Smooth muscle cell (in vitro differentiated cells): ENCODE results near the gene GUCY2F. TPM values are rescaled to one million over a fixed set of nuclear protein-coding genes. Genes with fewer than 3 reads are reported as not detected.
A peak's percentile ranks its signal among the peaks of the same experiment; 100 is the strongest.

Experiments used
- DNase-seq: peaks from one replicate; lab custom pipeline; 2025; ENCODE audit not compliant: unreplicated experiment; lab: John Stamatoyannopoulos, UW
- H2AFZ ChIP-seq: fragments of 200-600 bp; sonication (generic); 2 replicates; pipeline ENCODE4 v1.6.0; 2016; ENCODE audit warnings: antibody characterized with exemption, low read depth, mild to moderate bottlenecking
- H3F3A ChIP-seq: fragments of 200-600 bp; sonication (generic); 2 replicates; pipeline ENCODE4 v1.6.0; 2017; ENCODE audit warnings: antibody characterized with exemption, low read depth
- H3K27ac ChIP-seq: fragments of 200-600 bp; sonication (generic); 2 replicates; pipeline ENCODE4 v1.5.1; 2016; ENCODE audit warnings: low read depth, mild to moderate bottlenecking
- H3K27me3 ChIP-seq: fragments of 200-600 bp; sonication (generic); 2 replicates; pipeline ENCODE4 v1.6.1; 2016; ENCODE audit warnings: low read depth, mild to moderate bottlenecking
- H3K36me3 ChIP-seq: fragments of 200-600 bp; sonication (generic); 2 replicates; pipeline ENCODE4 v1.5.1; 2016; ENCODE audit warnings: low read depth
- H3K4me1 ChIP-seq: fragments of 200-600 bp; sonication (generic); 2 replicates; pipeline ENCODE4 v1.5.1; 2016; ENCODE audit warnings: low read depth
- H3K4me2 ChIP-seq: fragments of 200-600 bp; sonication (generic); 2 replicates; pipeline ENCODE4 v1.6.0; 2016; ENCODE audit warnings: mild to moderate bottlenecking
- H3K4me3 ChIP-seq: fragments of 200-600 bp; sonication (generic); 2 replicates; pipeline ENCODE4 v1.5.1; 2016; ENCODE audit warnings: mild to moderate bottlenecking
- H3K79me2 ChIP-seq: fragments of 200-600 bp; sonication (generic); 2 replicates; pipeline ENCODE4 v1.6.0; 2016; ENCODE audit warnings: low read depth, mild to moderate bottlenecking
- H3K9ac ChIP-seq: fragments of 200-600 bp; sonication (generic); 2 replicates; pipeline ENCODE4 v1.6.0; 2016; ENCODE audit warnings: low read depth
- H3K9me3 ChIP-seq: fragments of 200-600 bp; sonication (generic); replicated peaks from 2 replicates; pipeline ENCODE4 v1.5.1; 2016; ENCODE audit warnings: low read depth
- H4K20me1 ChIP-seq: fragments of 200-600 bp; sonication (generic); 2 replicates; pipeline ENCODE4 v1.6.0; 2016; ENCODE audit warnings: low read depth
- CTCF ChIP-seq: fragments of 200-600 bp; sonication (generic); IDR thresholded peaks from 2 replicates; pipeline ENCODE4 v1.5.1; 2017; ENCODE audit warnings: borderline replicate concordance, mild to moderate bottlenecking, antibody characterized with exemption; ENCODE audit not compliant: insufficient read depth, poor library complexity, severe bottlenecking
- WGBS: methylation state at CpG from one replicate; pipeline ENCODE4 v1.1.7; 2016; ENCODE audit warnings: low lambda C conversion rate; 5-methylcytosine and 5-hydroxymethylcytosine counted together
- polyA plus RNA-seq: library from polyadenylated mRNA; unstranded; fragments of >200 nt; fragmentation: Nextera tagmentation; extraction: Ambion mirVana; gene quantifications from 2 replicates; pipeline ENCODE4 v1.2.1, GENCODE V29; 2016
- total RNA-seq: library from RNA; depleted of rRNA; stranded (reverse); fragments of >200 nt; gene quantifications from 2 replicates; pipeline ENCODE4 v1.2.3, GENCODE V29; 2014

The GUCY2F gene
- total and polyA plus RNA-seq, 2 experiments from 2014 or later = not detected

- no peak overlapping the region for H3K4me3 ChIP-seq
- no peak overlapping the region for H3K4me2 ChIP-seq
- peak overlapping the region; percentile 80 for H3K27ac ChIP-seq
- H2AFZ ChIP-seq = no peak overlapping the region
- H3K27me3 ChIP-seq = no peaks in the 10 kb centered on the region
- no peaks in the 10 kb centered on the region for H3K36me3 ChIP-seq
- TF ChIP-seq CTCF = no peak
- no peaks in the 10 kb centered on the region for H3K79me2 ChIP-seq
- no peak for DNase-seq
- H3F3A ChIP-seq = peaks cover 18% of the 10 kb centered on the region
- peaks cover 26% of the 10 kb centered on the region for H3K4me1 ChIP-seq
- H4K20me1 ChIP-seq = no peaks in the 10 kb centered on the region
- 93% methylated on average over 2 of the region's 2 CpGs for WGBS
- H3K9ac ChIP-seq = no peak overlapping the region
- no peaks in the 10 kb centered on the region for H3K9me3 ChIP-seq
Measured at GRCh38 chrX:109373468-109373867, 108.4 kb downstream of the GUCY2F start.

DNA sequence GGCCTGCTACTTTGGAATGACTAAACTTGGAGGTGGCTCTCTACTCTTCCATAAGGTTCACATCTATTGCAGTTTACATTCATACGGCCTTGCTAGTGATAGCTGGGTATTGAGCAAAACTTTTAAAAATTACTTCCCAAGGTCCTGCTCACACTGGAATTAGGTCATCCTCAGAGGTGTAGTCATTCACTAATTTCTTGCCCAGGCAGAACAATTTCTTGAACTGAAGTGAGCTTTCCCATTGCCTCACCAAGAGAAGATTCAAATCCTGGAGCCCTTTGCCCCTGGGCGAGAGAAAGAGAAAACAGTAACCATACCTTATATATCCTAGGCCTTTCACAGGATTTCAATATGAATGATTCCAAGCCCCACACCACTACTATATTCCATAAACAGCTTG, 109.2 kb downstream of the GUCY2F start:
- 57% methylated on average over 2 of the region's 2 CpGs for WGBS
- H3K27me3 ChIP-seq = no peaks in the 10 kb centered on the region
- TF ChIP-seq CTCF = no peak
- no peak overlapping the region for H3K9ac ChIP-seq
- no peak overlapping the region for H3K4me3 ChIP-seq
- H4K20me1 ChIP-seq = no peaks in the 10 kb centered on the region
- no peak overlapping the region for H2AFZ ChIP-seq
- no peak for DNase-seq
- no peaks in the 10 kb centered on the region for H3K36me3 ChIP-seq
- H3F3A ChIP-seq = peaks cover 18% of the 10 kb centered on the region
- H3K4me2 ChIP-seq = peak overlapping the region; percentile 32
- H3K9me3 ChIP-seq = no peaks in the 10 kb centered on the region
- H3K4me1 ChIP-seq = peaks cover 26% of the 10 kb centered on the region
- H3K79me2 ChIP-seq = no peaks in the 10 kb centered on the region
- peak overlapping the region; percentile 80 for H3K27ac ChIP-seq

DNA sequence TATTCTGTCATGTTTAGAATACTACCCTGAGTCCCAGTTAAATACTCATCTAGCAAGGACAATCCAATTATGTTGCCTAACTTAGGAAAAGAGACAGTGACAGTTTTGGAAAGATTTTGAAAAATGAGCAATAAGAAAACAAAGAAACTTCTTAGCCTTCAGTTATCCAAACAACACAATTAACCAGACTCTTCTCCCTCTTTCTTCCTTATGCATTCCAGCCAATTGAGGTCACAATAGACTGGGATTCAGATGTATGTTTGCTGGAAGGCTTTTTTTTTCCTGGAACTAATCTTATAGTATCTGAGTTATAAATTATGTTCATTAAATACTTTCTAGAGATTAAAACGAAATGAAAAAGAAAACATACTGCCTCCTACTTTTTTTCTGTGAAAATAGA, 109.6 kb downstream of the GUCY2F start:
- H4K20me1 ChIP-seq = no peaks in the 10 kb centered on the region
- peaks cover 18% of the 10 kb centered on the region for H3F3A ChIP-seq
- no peaks in the 10 kb centered on the region for H3K9me3 ChIP-seq
- H3K4me1 ChIP-seq = peaks cover 26% of the 10 kb centered on the region
- TF ChIP-seq CTCF = no peak
- DNase-seq = no peak
- no peaks in the 10 kb centered on the region for H3K79me2 ChIP-seq
- H3K27ac ChIP-seq = peak overlapping the region; percentile 80
- WGBS = 11% methylated on average over 1 of the region's 1 CpG
- peak overlapping the region; percentile 32 for H3K4me2 ChIP-seq
- H3K36me3 ChIP-seq = no peaks in the 10 kb centered on the region
- no peaks in the 10 kb centered on the region for H3K27me3 ChIP-seq
- H2AFZ ChIP-seq = peak overlapping the region; percentile 71
- H3K9ac ChIP-seq = no peak overlapping the region
- no peak overlapping the region for H3K4me3 ChIP-seq

DNA sequence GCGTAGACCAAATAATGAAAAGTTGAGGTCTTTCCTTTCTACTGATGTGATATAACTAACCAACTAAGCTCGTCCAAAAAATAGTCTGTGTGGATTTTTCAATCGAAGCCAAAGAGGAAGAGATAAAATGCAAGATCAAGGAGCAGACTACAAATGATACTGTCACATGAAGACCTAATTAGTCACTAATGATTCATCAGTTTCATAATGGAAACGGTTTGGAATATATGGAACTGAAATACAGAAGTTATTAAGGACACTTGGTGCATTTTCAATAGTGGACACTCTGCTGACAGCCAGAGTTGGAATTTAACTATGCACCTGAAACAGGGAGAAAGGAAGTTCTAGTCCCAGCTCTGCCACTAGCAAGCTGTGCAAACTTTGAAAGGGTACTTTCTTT, 119.8 kb downstream of the GUCY2F start:
- no peak for TF ChIP-seq CTCF
- H4K20me1 ChIP-seq = no peaks in the 10 kb centered on the region
- H3F3A ChIP-seq = peaks cover 9% of the 10 kb centered on the region
- no peaks in the 10 kb centered on the region for H3K9me3 ChIP-seq
- WGBS = 58% methylated on average over 4 of the region's 4 CpGs
- no peak overlapping the region for H3K4me2 ChIP-seq
- no peak overlapping the region for H3K4me3 ChIP-seq
- H3K9ac ChIP-seq = no peak overlapping the region
- H3K27ac ChIP-seq = peak overlapping the region; percentile 51
- DNase-seq = no peak
- no peaks in the 10 kb centered on the region for H3K36me3 ChIP-seq
- H3K79me2 ChIP-seq = no peaks in the 10 kb centered on the region
- H3K4me1 ChIP-seq = peaks cover 4% of the 10 kb centered on the region
- no peak overlapping the region for H2AFZ ChIP-seq
- no peaks in the 10 kb centered on the region for H3K27me3 ChIP-seq
